Smooth muscle cell (in vitro differentiated cells): ENCODE measurements around the gene TEAD1. TPM values are rescaled to one million over a fixed set of nuclear protein-coding genes. Genes with fewer than 3 reads are reported as not detected.
A peak's percentile ranks its signal among the peaks of the same experiment; 100 is the strongest.

Experiments used
- DNase-seq: peaks from one replicate; lab custom pipeline; 2025; ENCODE audit not compliant: unreplicated experiment; lab: John Stamatoyannopoulos, UW
- H2AFZ ChIP-seq: fragments of 200-600 bp; sonication (generic); 2 replicates; pipeline ENCODE4 v1.6.0; 2016; ENCODE audit warnings: antibody characterized with exemption, low read depth, mild to moderate bottlenecking
- H3F3A ChIP-seq: fragments of 200-600 bp; sonication (generic); 2 replicates; pipeline ENCODE4 v1.6.0; 2017; ENCODE audit warnings: antibody characterized with exemption, low read depth
- H3K27ac ChIP-seq: fragments of 200-600 bp; sonication (generic); 2 replicates; pipeline ENCODE4 v1.5.1; 2016; ENCODE audit warnings: low read depth, mild to moderate bottlenecking
- H3K27me3 ChIP-seq: fragments of 200-600 bp; sonication (generic); 2 replicates; pipeline ENCODE4 v1.6.1; 2016; ENCODE audit warnings: low read depth, mild to moderate bottlenecking
- H3K36me3 ChIP-seq: fragments of 200-600 bp; sonication (generic); 2 replicates; pipeline ENCODE4 v1.5.1; 2016; ENCODE audit warnings: low read depth
- H3K4me1 ChIP-seq: fragments of 200-600 bp; sonication (generic); 2 replicates; pipeline ENCODE4 v1.5.1; 2016; ENCODE audit warnings: low read depth
- H3K4me2 ChIP-seq: fragments of 200-600 bp; sonication (generic); 2 replicates; pipeline ENCODE4 v1.6.0; 2016; ENCODE audit warnings: mild to moderate bottlenecking
- H3K4me3 ChIP-seq: fragments of 200-600 bp; sonication (generic); 2 replicates; pipeline ENCODE4 v1.5.1; 2016; ENCODE audit warnings: mild to moderate bottlenecking
- H3K79me2 ChIP-seq: fragments of 200-600 bp; sonication (generic); 2 replicates; pipeline ENCODE4 v1.6.0; 2016; ENCODE audit warnings: low read depth, mild to moderate bottlenecking
- H3K9ac ChIP-seq: fragments of 200-600 bp; sonication (generic); 2 replicates; pipeline ENCODE4 v1.6.0; 2016; ENCODE audit warnings: low read depth
- H3K9me3 ChIP-seq: fragments of 200-600 bp; sonication (generic); replicated peaks from 2 replicates; pipeline ENCODE4 v1.5.1; 2016; ENCODE audit warnings: low read depth
- H4K20me1 ChIP-seq: fragments of 200-600 bp; sonication (generic); 2 replicates; pipeline ENCODE4 v1.6.0; 2016; ENCODE audit warnings: low read depth
- WGBS: methylation state at CpG from one replicate; pipeline ENCODE4 v1.1.7; 2016; ENCODE audit warnings: low lambda C conversion rate; 5-methylcytosine and 5-hydroxymethylcytosine counted together
- polyA plus RNA-seq: library from polyadenylated mRNA; unstranded; fragments of >200 nt; fragmentation: Nextera tagmentation; extraction: Ambion mirVana; gene quantifications from 2 replicates; pipeline ENCODE4 v1.2.1, GENCODE V29; 2016
- total RNA-seq: library from RNA; depleted of rRNA; stranded (reverse); fragments of >200 nt; gene quantifications from 2 replicates; pipeline ENCODE4 v1.2.3, GENCODE V29; 2014
- TF ChIP-seq, protein P1 (sequence below): fragments of 200-600 bp; sonication (generic); IDR thresholded peaks from 2 replicates; pipeline ENCODE4 v1.5.1; 2017; ENCODE audit warnings: borderline replicate concordance, mild to moderate bottlenecking, antibody characterized with exemption; ENCODE audit not compliant: insufficient read depth, poor library complexity, severe bottlenecking

TEAD1 gene
- total and polyA plus RNA-seq, 2 experiments from 2014 or later: 63.0 to 181 TPM

DNA sequence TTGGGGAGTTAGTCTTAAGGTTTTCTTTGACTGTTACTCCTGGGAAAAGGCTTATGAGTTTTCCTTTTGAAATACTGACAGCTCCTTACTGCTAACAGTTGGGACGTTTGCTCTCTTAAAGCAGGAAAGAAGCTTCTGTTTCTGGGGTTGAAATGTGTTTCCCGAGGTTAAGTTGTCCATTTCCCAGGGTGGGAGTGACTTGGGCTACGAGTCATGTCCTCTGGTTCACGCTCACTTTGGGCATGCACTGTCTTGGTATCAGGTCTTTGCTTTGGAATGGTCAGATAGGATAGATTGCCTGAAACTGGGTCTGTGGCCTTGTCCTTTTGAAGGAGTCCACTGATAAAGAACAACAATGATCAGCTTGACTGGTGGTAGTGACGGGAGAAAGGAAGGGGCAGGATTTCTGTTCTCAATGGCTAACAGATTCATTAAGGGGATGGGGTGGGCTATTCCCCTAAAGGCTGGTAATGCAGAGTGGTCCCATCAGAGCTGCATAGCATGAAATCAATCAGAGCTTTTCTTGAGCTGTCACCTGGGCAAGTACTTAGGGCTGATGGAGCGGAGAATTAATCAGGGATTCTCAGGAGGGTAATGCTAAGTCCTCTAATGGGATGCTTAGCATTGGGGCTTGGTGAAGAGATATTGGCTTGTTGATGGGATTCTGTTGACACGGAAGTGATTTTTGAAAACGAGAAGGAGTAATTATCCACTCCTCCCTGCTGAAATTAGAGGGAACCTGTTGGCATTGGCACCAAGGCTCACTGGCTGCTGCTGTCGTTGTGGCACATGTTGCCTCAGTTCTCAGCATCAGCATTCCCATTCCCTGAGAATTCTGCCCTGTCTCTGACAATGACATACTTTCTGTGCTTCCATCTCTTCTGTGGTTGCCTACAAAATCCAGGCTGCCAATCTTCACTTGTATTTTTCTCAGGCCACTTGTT is 81.6 kb downstream of the TEAD1 start:
- H3K27me3 ChIP-seq: no peaks in the 10 kb centered on the region
- no peak overlapping the region for H2AFZ ChIP-seq
- H3K4me1 ChIP-seq: peaks cover 20% of the 10 kb centered on the region
- H3K4me3 ChIP-seq: no peak overlapping the region
- 61% methylated on average over 9 of the region's 9 CpGs for WGBS
- no peaks in the 10 kb centered on the region for H3K9me3 ChIP-seq
- TF ChIP-seq, protein P1, sequence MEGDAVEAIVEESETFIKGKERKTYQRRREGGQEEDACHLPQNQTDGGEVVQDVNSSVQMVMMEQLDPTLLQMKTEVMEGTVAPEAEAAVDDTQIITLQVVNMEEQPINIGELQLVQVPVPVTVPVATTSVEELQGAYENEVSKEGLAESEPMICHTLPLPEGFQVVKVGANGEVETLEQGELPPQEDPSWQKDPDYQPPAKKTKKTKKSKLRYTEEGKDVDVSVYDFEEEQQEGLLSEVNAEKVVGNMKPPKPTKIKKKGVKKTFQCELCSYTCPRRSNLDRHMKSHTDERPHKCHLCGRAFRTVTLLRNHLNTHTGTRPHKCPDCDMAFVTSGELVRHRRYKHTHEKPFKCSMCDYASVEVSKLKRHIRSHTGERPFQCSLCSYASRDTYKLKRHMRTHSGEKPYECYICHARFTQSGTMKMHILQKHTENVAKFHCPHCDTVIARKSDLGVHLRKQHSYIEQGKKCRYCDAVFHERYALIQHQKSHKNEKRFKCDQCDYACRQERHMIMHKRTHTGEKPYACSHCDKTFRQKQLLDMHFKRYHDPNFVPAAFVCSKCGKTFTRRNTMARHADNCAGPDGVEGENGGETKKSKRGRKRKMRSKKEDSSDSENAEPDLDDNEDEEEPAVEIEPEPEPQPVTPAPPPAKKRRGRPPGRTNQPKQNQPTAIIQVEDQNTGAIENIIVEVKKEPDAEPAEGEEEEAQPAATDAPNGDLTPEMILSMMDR: no peak
- no peaks in the 10 kb centered on the region for H3K36me3 ChIP-seq
- H3F3A ChIP-seq: no peaks in the 10 kb centered on the region
- H4K20me1 ChIP-seq: peaks cover 99% of the 10 kb centered on the region
- H3K27ac ChIP-seq: peak overlapping the region; percentile 53
- H3K79me2 ChIP-seq: peaks cover 100% of the 10 kb centered on the region
- no peak overlapping the region for H3K4me2 ChIP-seq
- no peak overlapping the region for H3K9ac ChIP-seq
- no peak for DNase-seq

DNA sequence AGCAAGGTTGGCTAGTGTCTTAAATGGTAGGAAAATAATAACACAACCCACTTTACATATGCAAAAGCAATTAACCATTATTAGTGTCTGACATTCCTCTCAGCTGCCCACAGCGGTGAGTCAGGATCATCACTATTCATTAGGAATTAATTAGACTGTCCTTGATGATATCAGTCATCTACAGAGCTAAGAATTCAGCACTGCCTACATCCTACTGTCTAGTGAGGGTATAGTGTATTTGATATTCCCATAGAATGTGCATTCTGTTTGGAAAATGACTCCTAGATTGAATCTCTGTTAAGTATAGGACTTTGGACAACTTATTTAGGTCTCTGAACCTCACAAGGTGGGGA is 82.2 kb downstream of the TEAD1 start:
- DNase-seq: no peak
- Histone ChIP-seq H3K9ac (no peak overlapping the region), H3K4me3 (no peak overlapping the region), H3F3A (peaks cover under 1% of the 10 kb centered on the region), H3K79me2 (peaks cover 100% of the 10 kb centered on the region), H3K36me3 (no peaks in the 10 kb centered on the region), H2AFZ (no peak overlapping the region), H3K27me3 (no peaks in the 10 kb centered on the region), H3K27ac (peak overlapping the region; percentile 53), H4K20me1 (peaks cover 99% of the 10 kb centered on the region), H3K4me1 (peaks cover 26% of the 10 kb centered on the region), H3K4me2 (no peak overlapping the region), H3K9me3 (no peaks in the 10 kb centered on the region)
- TF ChIP-seq, protein P1: no peak
- WGBS: 94% methylated on average over 1 of the region's 1 CpG

DNA sequence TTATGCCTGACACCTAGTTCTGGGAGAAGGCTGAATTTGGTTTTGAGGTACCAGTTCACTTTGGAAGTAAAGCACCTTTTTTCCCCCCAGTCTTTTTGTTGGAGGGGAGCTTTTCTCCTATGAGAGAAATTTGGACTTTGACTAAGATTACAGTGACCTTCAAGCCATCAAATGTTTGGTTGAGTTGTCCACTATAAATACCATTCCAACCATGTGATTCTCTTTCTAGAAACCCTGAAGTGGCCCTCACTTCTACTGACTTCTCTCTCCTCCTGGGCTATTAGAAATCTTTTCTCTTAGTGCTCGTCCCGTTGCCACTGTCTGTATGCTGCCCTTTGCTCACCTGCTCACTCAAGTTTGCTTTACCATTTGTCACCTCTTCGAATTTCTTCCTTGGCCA is 82.6 kb downstream of the TEAD1 start:
- no peak overlapping the region for H3K4me3 ChIP-seq
- no peaks in the 10 kb centered on the region for H3K27me3 ChIP-seq
- peaks cover 100% of the 10 kb centered on the region for H3K79me2 ChIP-seq
- no peak overlapping the region for H3K4me2 ChIP-seq
- WGBS: 92% methylated on average over 3 of the region's 3 CpGs
- H3F3A ChIP-seq: peaks cover 5% of the 10 kb centered on the region
- H3K9me3 ChIP-seq: no peaks in the 10 kb centered on the region
- TF ChIP-seq, protein P1: no peak
- peak overlapping the region; percentile 53 for H3K27ac ChIP-seq
- no peak for DNase-seq
- peaks cover 99% of the 10 kb centered on the region for H4K20me1 ChIP-seq
- no peak overlapping the region for H2AFZ ChIP-seq
- no peak overlapping the region for H3K9ac ChIP-seq
- H3K36me3 ChIP-seq: no peaks in the 10 kb centered on the region
- peaks cover 30% of the 10 kb centered on the region for H3K4me1 ChIP-seq
